B cell (primary cell): Measurements from ENCODE around the gene UBQLNL. TPM values are rescaled to one million over a fixed set of nuclear protein-coding genes. Genes with fewer than 3 reads are reported as not detected.

Experiments used
- ATAC-seq: fragments of 200-7000 bp; cut with Tn5 transposase; one replicate; pipeline ENCODE4 v1.10.0; 2021; ENCODE audit warnings: low read depth, mild to moderate bottlenecking, moderate number of reproducible peaks, moderate library complexity
- CTCF ChIA-PET: fragments of 350-600 bp; sonication (Branson Sonifier 250); formaldehyde crosslinking; loops from one replicate; lab custom pipeline; 2021; ENCODE audit warnings: antibody characterized with exemption, inconsistent platforms; lab: Charles Lee
- POLR2A ChIA-PET: fragments of 350-600 bp; sonication (Branson Sonifier 250); formaldehyde crosslinking; loops from one replicate; lab custom pipeline; 2021; ENCODE audit warnings: antibody characterized with exemption; lab: Charles Lee
- DNase-seq: peaks from one replicate; pipeline ENCODE4 v3.0.0; 2013
- H2AFZ ChIP-seq: 2 replicates; pipeline ENCODE4 v1.6.1; 2012; ENCODE audit warnings: mild to moderate bottlenecking, low read depth, low read length; ENCODE audit not compliant: insufficient read depth, poor library complexity, severe bottlenecking
- H3K27ac ChIP-seq, 2 donors: 1 replicate in 1 of 2; 2 replicates in 1 of 2; pipeline ENCODE4 v1.5.1; 2012 to 2013; ENCODE audit warnings: low read length in 2 of 2, mild to moderate bottlenecking in 2 of 2, moderate library complexity in 1 of 2
- H3K27me3 ChIP-seq, 4 experiments: fragments of 200-600 bp in 1 of 4; sonication (generic) in 1 of 4; replicated peaks in 1 of 4; 1 replicate in 2 of 4; 2 replicates in 2 of 4; pipeline versions ENCODE4 v1.6.1 to v1.7.0; 2013 to 2016; ENCODE audit warnings: low read length in 3 of 4, mild to moderate bottlenecking in 2 of 4, mixed read lengths in 1 of 4, moderate library complexity in 1 of 4; ENCODE audit not compliant: insufficient read depth in 4 of 4, control insufficient read depth in 3 of 4; ENCODE audit errors: control extremely low read depth in 1 of 4
- H3K36me3 ChIP-seq, 2 experiments: replicated peaks in 1 of 2; 1 replicate in 1 of 2; 2 replicates in 1 of 2; pipeline versions ENCODE4 v1.6.1 to v1.7.1; 2013; ENCODE audit warnings: low read length in 1 of 2; ENCODE audit not compliant: insufficient read depth in 2 of 2, control insufficient read depth in 1 of 2; ENCODE audit errors: control extremely low read depth in 1 of 2, extremely low read depth in 1 of 2
- H3K4me1 ChIP-seq, 2 donors: fragments of 200-600 bp in 1 of 2; sonication (generic) in 1 of 2; 1 replicate in 1 of 2; 2 replicates in 1 of 2; pipeline versions ENCODE4 v1.5.1 to v1.6.1; 2013 to 2017; ENCODE audit warnings: low read length in 2 of 2; ENCODE audit not compliant: control insufficient read depth in 2 of 2, insufficient read depth in 2 of 2
- H3K4me2 ChIP-seq: replicated peaks from 2 replicates; pipeline ENCODE3; 2012; ENCODE audit warnings: mild to moderate bottlenecking, low read depth, low read length; ENCODE audit not compliant: poor library complexity, severe bottlenecking
- H3K4me3 ChIP-seq, 5 experiments: fragments of 200-600 bp in 1 of 5; sonication (generic) in 1 of 5; 1 replicate in 3 of 5; 2 replicates in 2 of 5; pipeline versions ENCODE4 v1.5.1 to v1.7.0; 2011 to 2016; ENCODE audit warnings: low read length in 4 of 5, mild to moderate bottlenecking in 4 of 5, low read depth in 2 of 5, control low read depth in 1 of 5, moderate library complexity in 1 of 5; ENCODE audit not compliant: insufficient read depth in 1 of 5; ENCODE audit errors: control extremely low read depth in 1 of 5, extremely low read depth in 1 of 5
- H3K79me2 ChIP-seq: fragments of 200-600 bp; sonication (generic); one replicate; pipeline ENCODE4 v1.6.0; 2016; ENCODE audit warnings: low read length; ENCODE audit not compliant: control insufficient read depth, insufficient read depth
- H3K9ac ChIP-seq: fragments of 200-600 bp; sonication (generic); 2 replicates; pipeline ENCODE4 v1.6.1; 2017; ENCODE audit warnings: mild to moderate bottlenecking, low read length, moderate library complexity
- H3K9me3 ChIP-seq, 3 donors: one replicate each; pipeline versions ENCODE4 v1.6.1 to v1.7.1; 2013; ENCODE audit warnings: low read length in 2 of 3; ENCODE audit not compliant: control insufficient read depth in 2 of 3, insufficient read depth in 1 of 3; ENCODE audit errors: control extremely low read depth in 1 of 3
- H4K20me1 ChIP-seq: 2 replicates; pipeline ENCODE4 v1.6.0; 2012; ENCODE audit warnings: mild to moderate bottlenecking, low read length; ENCODE audit not compliant: insufficient read depth, control insufficient read depth, poor library complexity, severe bottlenecking
- H3K27ac Mint-ChIP-seq: one replicate; pipeline ENCODE4 v1.8.0; 2021; ENCODE audit warnings: mixed read lengths
- H3K27me3 Mint-ChIP-seq: one replicate; pipeline ENCODE4 v1.8.0; 2021; ENCODE audit warnings: mixed read lengths
- H3K4me1 Mint-ChIP-seq: one replicate; pipeline ENCODE4 v1.8.0; 2021; ENCODE audit warnings: mixed read lengths
- H3K4me3 Mint-ChIP-seq: one replicate; pipeline ENCODE4 v1.8.0; 2021; ENCODE audit warnings: mixed read lengths
- H3K9me3 Mint-ChIP-seq: one replicate; pipeline ENCODE4 v1.8.0; 2022; ENCODE audit warnings: mixed read lengths; ENCODE audit not compliant: insufficient read depth
- EZH2 ChIP-seq: IDR thresholded peaks from 2 replicates; pipeline ENCODE4 v1.6.1; 2012; ENCODE audit warnings: borderline replicate concordance, low read depth, mild to moderate bottlenecking, moderate library complexity, low read length; ENCODE audit not compliant: insufficient read depth, poor library complexity, severe bottlenecking
- WGBS: methylation state at CpG from one replicate; pipeline ENCODE4 v1.1.5; 2013; ENCODE audit warnings: missing lambda C conversion rate; ENCODE audit not compliant: insufficient coverage; 5-methylcytosine and 5-hydroxymethylcytosine counted together
- intact Hi-C: fragments of 100-400 bp; cut with micrococcal nuclease; formaldehyde crosslinking; loops from one replicate; pipeline ENCODE4 v1.10.0; 2022
- polyA plus RNA-seq: library from polyadenylated mRNA; depleted of rRNA; stranded (reverse); fragments of >200 nt; gene quantifications from 2 replicates; pipeline ENCODE4 v1.2.3, GENCODE V29; 2012
- total RNA-seq, 2 donors: library from RNA; stranded (reverse); fragments of 120-200 nt in 1 of 2; gene quantifications; 1 replicate in 1 of 2; 2 replicates in 1 of 2; pipeline versions ENCODE4 v1.2.3 to v1.2.4, GENCODE V29; 2013 to 2022
- TF ChIP-seq, protein P1 (sequence below): fragments of 200-600 bp; IDR thresholded peaks from one replicate; pipeline ENCODE4 v1.8.0; 2022; ENCODE audit warnings: antibody characterized with exemption, mild to moderate bottlenecking

UBQLNL gene
- total and polyA plus RNA-seq, 2 donors (not counting 1 experiment from before 2014, with no cell fraction given) = 1.3 to 1.9 TPM

DNA sequence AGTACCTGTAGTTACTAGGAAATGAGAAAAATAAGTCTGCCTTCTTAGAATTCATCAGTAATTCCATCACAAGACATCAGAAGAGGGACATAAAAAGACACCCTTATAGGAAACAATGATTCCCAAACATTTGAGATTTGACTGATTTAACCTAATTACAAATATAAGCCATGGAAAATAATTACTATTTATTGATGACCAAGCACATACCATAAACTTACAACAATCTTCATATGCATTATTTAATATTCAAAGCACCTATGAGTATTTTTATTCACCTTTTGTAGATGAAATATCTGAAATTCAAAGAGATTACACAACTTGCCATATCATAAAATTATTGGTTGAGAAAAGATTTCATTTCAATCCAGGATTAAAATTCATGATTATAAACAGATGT lies 42.6 kb downstream of the UBQLNL start:
- DNase-seq = no peak
- intact Hi-C loops = loop anchor here (10.0 kb wide), 1 partner anchor 241 kb away; no protein-coding TSS in a partner anchor
- no peaks in the 10 kb centered on the region for H3K4me1 Mint-ChIP-seq
- no peak overlapping the region for H3K27ac ChIP-seq
- no peaks in the 10 kb centered on the region for H3K27me3 ChIP-seq
- POLR2A ChIA-PET = no interaction called here
- H3K4me3 Mint-ChIP-seq = no peak overlapping the region
- H3K27ac Mint-ChIP-seq = no peak overlapping the region
- no peak overlapping the region for H3K9ac ChIP-seq
- H3K4me1 ChIP-seq = no peaks in the 10 kb centered on the region
- no peaks in the 10 kb centered on the region for H4K20me1 ChIP-seq
- H3K27me3 Mint-ChIP-seq = peaks cover 12% of the 10 kb centered on the region
- no peak overlapping the region for H2AFZ ChIP-seq
- CTCF ChIA-PET = no interaction called here
- peaks cover 0 to 1% (median 0%) of the 10 kb centered on the region in 3 donors for H3K9me3 ChIP-seq
- H3K9me3 Mint-ChIP-seq = no peaks in the 10 kb centered on the region
- H3K4me2 ChIP-seq = no peak overlapping the region
- H3K4me3 ChIP-seq = no peak overlapping the region
- TF ChIP-seq, protein P1, sequence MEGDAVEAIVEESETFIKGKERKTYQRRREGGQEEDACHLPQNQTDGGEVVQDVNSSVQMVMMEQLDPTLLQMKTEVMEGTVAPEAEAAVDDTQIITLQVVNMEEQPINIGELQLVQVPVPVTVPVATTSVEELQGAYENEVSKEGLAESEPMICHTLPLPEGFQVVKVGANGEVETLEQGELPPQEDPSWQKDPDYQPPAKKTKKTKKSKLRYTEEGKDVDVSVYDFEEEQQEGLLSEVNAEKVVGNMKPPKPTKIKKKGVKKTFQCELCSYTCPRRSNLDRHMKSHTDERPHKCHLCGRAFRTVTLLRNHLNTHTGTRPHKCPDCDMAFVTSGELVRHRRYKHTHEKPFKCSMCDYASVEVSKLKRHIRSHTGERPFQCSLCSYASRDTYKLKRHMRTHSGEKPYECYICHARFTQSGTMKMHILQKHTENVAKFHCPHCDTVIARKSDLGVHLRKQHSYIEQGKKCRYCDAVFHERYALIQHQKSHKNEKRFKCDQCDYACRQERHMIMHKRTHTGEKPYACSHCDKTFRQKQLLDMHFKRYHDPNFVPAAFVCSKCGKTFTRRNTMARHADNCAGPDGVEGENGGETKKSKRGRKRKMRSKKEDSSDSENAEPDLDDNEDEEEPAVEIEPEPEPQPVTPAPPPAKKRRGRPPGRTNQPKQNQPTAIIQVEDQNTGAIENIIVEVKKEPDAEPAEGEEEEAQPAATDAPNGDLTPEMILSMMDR = no peak
- no peak for TF ChIP-seq EZH2
- H3K79me2 ChIP-seq = no peaks in the 10 kb centered on the region
- no peaks in the 10 kb centered on the region for H3K36me3 ChIP-seq
- ATAC-seq = no peak

DNA sequence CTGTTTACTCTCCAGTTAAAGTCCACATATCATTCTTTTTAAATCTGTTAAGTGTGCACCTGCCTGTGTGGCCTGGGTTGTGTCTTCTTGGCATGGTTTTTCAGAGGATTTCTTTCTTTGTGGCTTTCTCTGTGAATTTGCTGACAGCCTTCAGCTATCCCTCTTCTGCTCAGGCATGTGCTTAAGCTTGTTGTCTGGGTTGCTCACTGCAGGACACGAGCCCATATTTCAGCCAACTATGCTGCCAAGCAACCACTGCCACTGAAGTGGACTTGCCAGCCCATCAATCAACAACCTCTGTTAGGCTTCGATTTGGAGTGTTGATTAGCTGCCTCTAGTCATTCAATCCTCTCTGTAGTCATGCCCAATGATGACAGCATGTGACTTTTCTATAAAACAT lies 49.0 kb downstream of the UBQLNL start:
- H3K27ac Mint-ChIP-seq = no peak overlapping the region
- H3K4me3 Mint-ChIP-seq = no peak overlapping the region
- 71% methylated on average over 1 of the region's 2 CpGs for WGBS
- no peak for TF ChIP-seq EZH2
- TF ChIP-seq, protein P1 = no peak
- no peak for ATAC-seq
- H4K20me1 ChIP-seq = no peaks in the 10 kb centered on the region
- H3K4me3 ChIP-seq = no peak overlapping the region
- H3K9me3 Mint-ChIP-seq = no peaks in the 10 kb centered on the region
- H3K79me2 ChIP-seq = no peaks in the 10 kb centered on the region
- H3K4me2 ChIP-seq = no peak overlapping the region
- H3K27me3 Mint-ChIP-seq = peaks cover 15% of the 10 kb centered on the region
- ChIA-PET CTCF (interaction anchor here (2.5 kb wide), 1 partner anchor 9 kb away, joined by 8 read pairs; no protein-coding TSS in a partner anchor), POLR2A (no interaction called here)
- no peak overlapping the region for H3K27ac ChIP-seq
- intact Hi-C loops = no loop called here
- H3K4me1 Mint-ChIP-seq = no peaks in the 10 kb centered on the region
- H3K27me3 ChIP-seq = peaks cover 0 to 2% (median 0%) of the 10 kb centered on the region in 4 experiments
- no peaks in the 10 kb centered on the region for H3K9me3 ChIP-seq
- no peaks in the 10 kb centered on the region for H3K4me1 ChIP-seq
- H2AFZ ChIP-seq = no peak overlapping the region
- H3K36me3 ChIP-seq = no peaks in the 10 kb centered on the region
- DNase-seq = no peak
- H3K9ac ChIP-seq = no peak overlapping the region

Other genes with a start within 250 kb of the UBQLNL start
- not detected in 2 replicates for gene HBE1, start 246.8 kb downstream of the UBQLNL start, total RNA-seq
- gene HBE1, start 246.8 kb downstream of the UBQLNL start, polyA plus RNA-seq = not detected in 2 replicates
- not detected in 2 replicates for gene OR51B4, start 214.8 kb downstream of the UBQLNL start, total RNA-seq
- gene OR51B4, start 214.8 kb downstream of the UBQLNL start, polyA plus RNA-seq = 0.21 TPM in 1 of 2 replicates, not detected in the other
- not detected in 2 replicates for gene OR51B2, start 192.4 kb downstream of the UBQLNL start, total RNA-seq
- not detected in 2 replicates for gene OR51B2, start 192.4 kb downstream of the UBQLNL start, polyA plus RNA-seq
- gene OR51B5, start 173.2 kb downstream of the UBQLNL start, total RNA-seq = 0.66 and 0.67 TPM in 2 replicates
- gene OR51B5, start 173.2 kb downstream of the UBQLNL start, polyA plus RNA-seq = not detected in 2 replicates
- gene OR51B6, start 165.2 kb downstream of the UBQLNL start, total RNA-seq = not detected in 2 replicates
- gene OR51B6, start 165.2 kb downstream of the UBQLNL start, polyA plus RNA-seq = not detected in 2 replicates
- not detected in 2 replicates for gene OR51M1, start 132.9 kb downstream of the UBQLNL start, total RNA-seq
- not detected in 2 replicates for gene OR51M1, start 132.9 kb downstream of the UBQLNL start, polyA plus RNA-seq
- gene OR51Q1, start 94.6 kb downstream of the UBQLNL start, total RNA-seq = not detected in 2 replicates
- not detected in 2 replicates for gene OR51Q1, start 94.6 kb downstream of the UBQLNL start, polyA plus RNA-seq
- not detected in 2 replicates for gene OR51I1, start 75.2 kb downstream of the UBQLNL start, total RNA-seq
- 0.30 and 0.31 TPM in 2 replicates for gene OR51I1, start 75.2 kb downstream of the UBQLNL start, polyA plus RNA-seq
- not detected in 2 replicates for gene OR51I2, start 67.4 kb downstream of the UBQLNL start, total RNA-seq
- not detected in 2 replicates for gene OR51I2, start 67.4 kb downstream of the UBQLNL start, polyA plus RNA-seq
- not detected in 2 replicates for gene OR52D1, start 28.0 kb downstream of the UBQLNL start, total RNA-seq
- gene OR52D1, start 28.0 kb downstream of the UBQLNL start, polyA plus RNA-seq = not detected in 2 replicates
- gene UBQLN3, start 6.7 kb downstream of the UBQLNL start, total RNA-seq = 0.46 and 0.59 TPM in 2 replicates
- gene UBQLN3, start 6.7 kb downstream of the UBQLNL start, polyA plus RNA-seq = not detected in 2 replicates
- gene OR52H1, start 31.8 kb upstream of the UBQLNL start, total RNA-seq = 0.37 and 0.49 TPM in 2 replicates
- 0.15 TPM in 1 of 2 replicates, not detected in the other for gene OR52H1, start 31.8 kb upstream of the UBQLNL start, polyA plus RNA-seq
- gene OR52B6, start 64.2 kb upstream of the UBQLNL start, total RNA-seq = not detected in 2 replicates
- not detected in 2 replicates for gene OR52B6, start 64.2 kb upstream of the UBQLNL start, polyA plus RNA-seq
- gene TRIM6, start 79.9 kb upstream of the UBQLNL start, total RNA-seq = 0.10 TPM in 1 of 2 replicates, not detected in the other
- not detected in 2 replicates for gene TRIM6, start 79.9 kb upstream of the UBQLNL start, polyA plus RNA-seq
- 24.1 and 29.1 TPM in 2 replicates for gene TRIM34, start 108.3 kb upstream of the UBQLNL start, total RNA-seq
- gene TRIM34, start 108.3 kb upstream of the UBQLNL start, polyA plus RNA-seq = 19.9 and 21.9 TPM in 2 replicates
- gene TRIM5, start 168.4 kb upstream of the UBQLNL start, total RNA-seq = 35.2 and 39.5 TPM in 2 replicates
- gene TRIM5, start 168.4 kb upstream of the UBQLNL start, polyA plus RNA-seq = 10.1 and 10.4 TPM in 2 replicates
- gene TRIM22, start 173.1 kb upstream of the UBQLNL start, total RNA-seq = 370 and 388 TPM in 2 replicates
- gene TRIM22, start 173.1 kb upstream of the UBQLNL start, polyA plus RNA-seq = 255 and 367 TPM in 2 replicates
- 1.2 and 1.4 TPM in 2 replicates for gene OR56B1, start 219.7 kb upstream of the UBQLNL start, total RNA-seq
- 0.36 and 0.61 TPM in 2 replicates for gene OR56B1, start 219.7 kb upstream of the UBQLNL start, polyA plus RNA-seq
- 2.1 TPM in 2 replicates for gene OR52N4, start 237.5 kb upstream of the UBQLNL start, total RNA-seq
- gene OR52N4, start 237.5 kb upstream of the UBQLNL start, polyA plus RNA-seq = 10.3 and 12.2 TPM in 2 replicates